Hippocampal formation (tissue), 2 donors: ENCODE results near the gene PLVAP.

Experiments used
- DNase-seq, 2 donors: peaks; one replicate each; lab custom pipeline; 2025; lab: John Stamatoyannopoulos, UW

Gene PLVAP

GRCh38 chr19:17302391-17303166 lies 74.6 kb downstream of the PLVAP start:
- peak in 1 of 2 donors; percentile 21 for DNase-seq
